ENCODE results near the gene RMND5A.

DNA sequence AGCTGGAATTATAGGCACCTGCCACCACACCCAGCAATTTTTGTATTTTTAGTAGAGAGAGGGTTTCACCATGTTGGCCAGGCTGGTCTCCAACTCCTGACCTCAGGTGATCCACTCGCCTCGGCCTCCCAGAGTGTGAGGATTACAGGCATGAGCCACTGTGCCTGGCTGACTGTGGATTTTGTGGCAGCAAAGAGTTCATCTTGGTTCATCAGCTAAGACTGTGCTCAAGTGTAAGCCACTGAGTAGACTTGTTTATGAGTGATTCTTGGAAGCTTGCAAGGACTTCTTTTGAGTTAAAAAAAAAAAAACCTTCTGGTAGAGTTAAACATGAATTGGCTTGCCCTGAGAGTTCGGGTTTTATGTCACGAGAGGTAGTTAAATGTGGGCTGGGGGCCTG lies 106.9 kb downstream of the RMND5A start:
- TF ChIP-seq EGR1 (IDR thresholded peaks at IDR 0.05) (no peak), TCF12 (IDR thresholded peaks at IDR 0.05; ENCODE audit: low read depth) (no peak), CEBPB (IDR thresholded peaks at IDR 0.05) (no peak)
